Activated CD8-positive, alpha-beta memory T cell treated with anti-CD3 and anti-CD28 coated beads, Interleukin-2, amount 10 ng/mL, durations not matched to agents 7 days and 5 days (primary cell): Measurements from ENCODE around the gene PAK5. TPM values are rescaled to one million over a fixed set of nuclear protein-coding genes. Genes with fewer than 3 reads are reported as not detected.
"Not testable (repeated sequence)": the region's sequence is repeated elsewhere in the genome, so short reads cannot be mapped to it uniquely, and the experiment has no call there.

Source experiments
- ATAC-seq: fragments of 150-1000 bp; cut with Tn5 transposase; one replicate; pipeline ENCODE4 v1.10.0; 2021; ENCODE audit warnings: moderate library complexity
- CTCF ChIA-PET: fragments of 350-600 bp; sonication (Branson Sonifier 250); formaldehyde crosslinking; loops from one replicate; lab custom pipeline; 2021; ENCODE audit warnings: antibody characterized with exemption; lab: Charles Lee
- DNase-seq: peaks from one replicate; pipeline ENCODE4 v3.0.0-alpha.2; 2020
- H3K27ac Mint-ChIP-seq: one replicate; pipeline ENCODE4 v1.8.0; 2021; ENCODE audit warnings: mild to moderate bottlenecking, mixed read lengths
- H3K27me3 Mint-ChIP-seq: one replicate; pipeline ENCODE4 v1.8.0; 2021; ENCODE audit warnings: mixed read lengths
- H3K36me3 Mint-ChIP-seq: one replicate; pipeline ENCODE4 v1.8.0; 2021; ENCODE audit warnings: mild to moderate bottlenecking, mixed read lengths
- H3K4me1 Mint-ChIP-seq: one replicate; pipeline ENCODE4 v1.8.0; 2021; ENCODE audit warnings: mixed read lengths
- H3K4me3 Mint-ChIP-seq: one replicate; pipeline ENCODE4 v1.8.0; 2021; ENCODE audit warnings: mild to moderate bottlenecking, moderate library complexity, mixed read lengths
- H3K9me3 Mint-ChIP-seq: one replicate; pipeline ENCODE4 v1.8.0; 2022; ENCODE audit warnings: low read depth, mixed read lengths
- total RNA-seq, 2 experiments: library from RNA; stranded (reverse); gene quantifications; one replicate each; pipeline ENCODE4 v1.2.3, GENCODE V29; 2021

Gene PAK5
- total RNA-seq, 2 experiments from 2014 or later = not detected

GRCh38 chr20:9642882-9643281, 196.0 kb downstream of the PAK5 start:
- no peak overlapping the region for H3K4me3 Mint-ChIP-seq
- no peak for ATAC-seq
- no peaks in the 10 kb centered on the region for H3K4me1 Mint-ChIP-seq
- no peak for DNase-seq
- no peaks in the 10 kb centered on the region for H3K36me3 Mint-ChIP-seq
- H3K27me3 Mint-ChIP-seq = no peaks in the 10 kb centered on the region
- no peak overlapping the region for H3K27ac Mint-ChIP-seq
- CTCF ChIA-PET = no interaction called here
- H3K9me3 Mint-ChIP-seq = peaks cover 7% of the 10 kb centered on the region

GRCh38 chr20:9641499-9642000, 197.3 kb downstream of the PAK5 start:
- not testable (repeated sequence) for ATAC-seq

GRCh38 chr20:9637889-9638288, 201.0 kb downstream of the PAK5 start:
- no peaks in the 10 kb centered on the region for H3K27me3 Mint-ChIP-seq
- no peak for DNase-seq
- no peak overlapping the region for H3K4me3 Mint-ChIP-seq
- no peaks in the 10 kb centered on the region for H3K36me3 Mint-ChIP-seq
- CTCF ChIA-PET = interaction anchor here (1.1 kb wide), 1 partner anchor 21 kb away, joined by 3 read pairs; no protein-coding TSS in a partner anchor
- ATAC-seq = no peak
- no peak overlapping the region for H3K27ac Mint-ChIP-seq
- peaks cover 7% of the 10 kb centered on the region for H3K9me3 Mint-ChIP-seq
- no peaks in the 10 kb centered on the region for H3K4me1 Mint-ChIP-seq

More at GRCh38 chr20:9641499-9642000, 197.3 kb downstream of the PAK5 start:
- DNase-seq, CTCF ChIA-PET, H3K36me3 Mint-ChIP-seq, H3K4me3 Mint-ChIP-seq, H3K9me3 Mint-ChIP-seq, H3K27me3 Mint-ChIP-seq, H3K4me1 Mint-ChIP-seq, H3K27ac Mint-ChIP-seq: not testable (repeated sequence)

GRCh38 chr20:9635750-9636149, 203.1 kb downstream of the PAK5 start:
- Mint-ChIP-seq H3K9me3 (peaks cover 7% of the 10 kb centered on the region), H3K4me3 (no peak overlapping the region), H3K4me1 (no peaks in the 10 kb centered on the region), H3K27ac (no peak overlapping the region), H3K27me3 (no peaks in the 10 kb centered on the region), H3K36me3 (no peaks in the 10 kb centered on the region)
- DNase-seq (no peak), ATAC-seq (no peak)
- CTCF ChIA-PET = no interaction called here

- Mint-ChIP-seq H3K36me3 (no peaks in the 10 kb centered on the region), H3K27ac (no peak overlapping the region), H3K4me1 (no peaks in the 10 kb centered on the region), H3K27me3 (no peaks in the 10 kb centered on the region), H3K9me3 (peaks cover 2% of the 10 kb centered on the region), H3K4me3 (no peak overlapping the region)
- DNase-seq = no peak
- no peak for ATAC-seq
- CTCF ChIA-PET = no interaction called here
These were observed 204.5 kb downstream of the PAK5 start for GRCh38 chr20:9634327-9634726.

GRCh38 chr20:9632991-9633390, 205.9 kb downstream of the PAK5 start:
- CTCF ChIA-PET = no interaction called here
- no peaks in the 10 kb centered on the region for H3K4me1 Mint-ChIP-seq

GRCh38 chr20:9632265-9632664, 206.6 kb downstream of the PAK5 start:
- Mint-ChIP-seq H3K4me1 (no peaks in the 10 kb centered on the region), H3K4me3 (no peak overlapping the region), H3K27me3 (no peaks in the 10 kb centered on the region), H3K36me3 (no peaks in the 10 kb centered on the region), H3K27ac (no peak overlapping the region), H3K9me3 (no peaks in the 10 kb centered on the region)
- CTCF ChIA-PET = no interaction called here
- no peak for ATAC-seq
- no peak for DNase-seq

More at GRCh38 chr20:9632991-9633390, 205.9 kb downstream of the PAK5 start:
- Mint-ChIP-seq H3K9me3 (no peaks in the 10 kb centered on the region), H3K36me3 (no peaks in the 10 kb centered on the region), H3K27me3 (no peaks in the 10 kb centered on the region), H3K27ac (no peak overlapping the region), H3K4me3 (no peak overlapping the region)
- no peak for ATAC-seq
- DNase-seq = no peak

GRCh38 chr20:9630554-9630953, 208.3 kb downstream of the PAK5 start:
- no peak for DNase-seq
- ATAC-seq = no peak
- Mint-ChIP-seq H3K27ac (no peak overlapping the region), H3K4me3 (no peak overlapping the region), H3K9me3 (no peaks in the 10 kb centered on the region), H3K27me3 (no peaks in the 10 kb centered on the region), H3K36me3 (no peaks in the 10 kb centered on the region), H3K4me1 (no peaks in the 10 kb centered on the region)
- CTCF ChIA-PET = no interaction called here

- no peaks in the 10 kb centered on the region for H3K36me3 Mint-ChIP-seq
- CTCF ChIA-PET = no interaction called here
- no peak for ATAC-seq
- H3K4me1 Mint-ChIP-seq = no peaks in the 10 kb centered on the region
- DNase-seq = no peak
- H3K4me3 Mint-ChIP-seq = no peak overlapping the region
- H3K9me3 Mint-ChIP-seq = no peaks in the 10 kb centered on the region
- H3K27me3 Mint-ChIP-seq = no peaks in the 10 kb centered on the region
- H3K27ac Mint-ChIP-seq = no peak overlapping the region
These were observed 209.0 kb downstream of the PAK5 start for GRCh38 chr20:9629831-9630230.

GRCh38 chr20:9628589-9628988, 210.3 kb downstream of the PAK5 start:
- no peaks in the 10 kb centered on the region for H3K9me3 Mint-ChIP-seq
- H3K27me3 Mint-ChIP-seq = no peaks in the 10 kb centered on the region

GRCh38 chr20:9628141-9628540, 210.7 kb downstream of the PAK5 start:
- Mint-ChIP-seq H3K4me1 (no peaks in the 10 kb centered on the region), H3K4me3 (no peak overlapping the region), H3K27ac (no peak overlapping the region), H3K9me3 (no peaks in the 10 kb centered on the region), H3K27me3 (no peaks in the 10 kb centered on the region), H3K36me3 (no peaks in the 10 kb centered on the region)
- ATAC-seq = no peak
- DNase-seq = no peak
- CTCF ChIA-PET = interaction anchor here (2.0 kb wide), 1 partner anchor 11 kb away, joined by 8 read pairs; no protein-coding TSS in a partner anchor

More at GRCh38 chr20:9628589-9628988, 210.3 kb downstream of the PAK5 start:
- Mint-ChIP-seq H3K36me3 (no peaks in the 10 kb centered on the region), H3K27ac (no peak overlapping the region), H3K4me1 (no peaks in the 10 kb centered on the region), H3K4me3 (no peak overlapping the region)
- CTCF ChIA-PET = interaction anchor here (2.0 kb wide), 1 partner anchor 11 kb away, joined by 8 read pairs; no protein-coding TSS in a partner anchor
- no peak for DNase-seq
- ATAC-seq = no peak

GRCh38 chr20:9627219-9627618, 211.7 kb downstream of the PAK5 start:
- Mint-ChIP-seq H3K4me1 (no peaks in the 10 kb centered on the region), H3K9me3 (no peaks in the 10 kb centered on the region), H3K4me3 (no peak overlapping the region), H3K36me3 (no peaks in the 10 kb centered on the region), H3K27ac (no peak overlapping the region), H3K27me3 (no peaks in the 10 kb centered on the region)
- ATAC-seq (no peak), DNase-seq (no peak)
- CTCF ChIA-PET = interaction anchor here (0.9 to 2.0 kb wide), 2 partner anchors 10 to 17 kb away, joined by 3 to 8 read pairs; no protein-coding TSS in a partner anchor

- H3K9me3 Mint-ChIP-seq = no peaks in the 10 kb centered on the region
- H3K4me1 Mint-ChIP-seq = no peaks in the 10 kb centered on the region
- no peaks in the 10 kb centered on the region for H3K27me3 Mint-ChIP-seq
- H3K27ac Mint-ChIP-seq = no peak overlapping the region
- H3K4me3 Mint-ChIP-seq = no peak overlapping the region
- H3K36me3 Mint-ChIP-seq = no peaks in the 10 kb centered on the region
- ATAC-seq (no peak), DNase-seq (no peak)
- CTCF ChIA-PET = interaction anchor here (0.9 to 2.0 kb wide), 3 partner anchors 9 to 16 kb away, joined by 3 to 8 read pairs (median 4); no protein-coding TSS in a partner anchor
These were observed 212.5 kb downstream of the PAK5 start for GRCh38 chr20:9626357-9626756.

GRCh38 chr20:9617940-9618339, 220.9 kb downstream of the PAK5 start:
- H3K36me3 Mint-ChIP-seq = no peaks in the 10 kb centered on the region
- CTCF ChIA-PET = interaction anchor here (0.7 to 2.3 kb wide), 9 partner anchors 29 to 569 kb away, joined by 3 to 32 read pairs (median 3); no protein-coding TSS in a partner anchor
- no peak overlapping the region for H3K4me3 Mint-ChIP-seq
- ATAC-seq (no peak), DNase-seq (no peak)
- no peak overlapping the region for H3K27ac Mint-ChIP-seq
- H3K9me3 Mint-ChIP-seq = no peaks in the 10 kb centered on the region
- no peaks in the 10 kb centered on the region for H3K27me3 Mint-ChIP-seq
- no peaks in the 10 kb centered on the region for H3K4me1 Mint-ChIP-seq
